ENCODE results near the gene FOXO3. TPM values are rescaled to one million over a fixed set of nuclear protein-coding genes. Genes with fewer than 3 reads are reported as not detected.

Gene FOXO3
- total RNA-seq, 1 experiment from 2014 or later = 10.5 TPM

- Histone ChIP-seq H3K4me1 (ENCODE audit: low read length) (no peaks in the 10 kb centered on the region), H3K36me3 (ENCODE audit: insufficient read depth, low read length) (no peaks in the 10 kb centered on the region), H3K4me2 (ENCODE audit: low read depth, low read length, poor library complexity, severe bottlenecking) (no peak overlapping the region), H2AFZ (ENCODE audit: low read length) (no peak overlapping the region), H3K9ac (ENCODE audit: low read length) (no peak overlapping the region), H4K20me1 (ENCODE audit: insufficient read depth, low read depth, low read length) (0 out of 2 replicates have a peak, but pooled peaks cover 4% of the 10 kb centered on the region), H3K27ac (ENCODE audit: low read length) (no peak overlapping the region), H3K4me3 (ENCODE audit: low read length) (no peak overlapping the region), H3K9me2 (replicated peaks; ENCODE audit: insufficient read depth, low read length) (no peaks in the 10 kb centered on the region), H3K27me3 (ENCODE audit: low read length) (no peaks in the 10 kb centered on the region), H3K9me3 (ENCODE audit: low read length) (no peaks in the 10 kb centered on the region), H3K79me2 (ENCODE audit: low read length) (no peaks in the 10 kb centered on the region)
- DNase-seq = no peak
These were observed 156.4 kb downstream of the FOXO3 start for GRCh38 chr6:108716801-108717791.

GRCh38 chr6:108719477-108719876, 158.8 kb downstream of the FOXO3 start:
- Histone ChIP-seq H3K4me2 (ENCODE audit: low read depth, low read length, poor library complexity, severe bottlenecking) (no peak overlapping the region), H3K4me1 (ENCODE audit: low read length) (no peaks in the 10 kb centered on the region), H4K20me1 (ENCODE audit: insufficient read depth, low read depth, low read length) (no peaks in the 10 kb centered on the region), H3K4me3 (ENCODE audit: low read length) (no peak overlapping the region), H3K79me2 (ENCODE audit: low read length) (no peaks in the 10 kb centered on the region), H3K27me3 (ENCODE audit: low read length) (no peaks in the 10 kb centered on the region), H3K36me3 (ENCODE audit: insufficient read depth, low read length) (no peaks in the 10 kb centered on the region), H2AFZ (ENCODE audit: low read length) (no peak overlapping the region), H3K9me3 (ENCODE audit: low read length) (no peaks in the 10 kb centered on the region), H3K9ac (ENCODE audit: low read length) (no peak overlapping the region), H3K9me2 (replicated peaks; ENCODE audit: insufficient read depth, low read length) (no peaks in the 10 kb centered on the region), H3K27ac (ENCODE audit: low read length) (no peak overlapping the region)
- no peak for DNase-seq

- Histone ChIP-seq H3K9me2 (replicated peaks; ENCODE audit: insufficient read depth, low read length) (no peaks in the 10 kb centered on the region), H3K36me3 (ENCODE audit: insufficient read depth, low read length) (no peaks in the 10 kb centered on the region), H3K9me3 (ENCODE audit: low read length) (no peaks in the 10 kb centered on the region), H3K27me3 (ENCODE audit: low read length) (no peaks in the 10 kb centered on the region), H3K79me2 (ENCODE audit: low read length) (no peaks in the 10 kb centered on the region), H2AFZ (ENCODE audit: low read length) (no peak overlapping the region), H4K20me1 (ENCODE audit: insufficient read depth, low read depth, low read length) (no peaks in the 10 kb centered on the region), H3K27ac (ENCODE audit: low read length) (no peak overlapping the region), H3K4me3 (ENCODE audit: low read length) (no peak overlapping the region), H3K9ac (ENCODE audit: low read length) (no peak overlapping the region), H3K4me2 (ENCODE audit: low read depth, low read length, poor library complexity, severe bottlenecking) (no peak overlapping the region), H3K4me1 (ENCODE audit: low read length) (no peaks in the 10 kb centered on the region)
- no peak for DNase-seq
These were observed 160.1 kb downstream of the FOXO3 start for GRCh38 chr6:108720827-108721226.

- no peaks in the 10 kb centered on the region for H3K9me2 ChIP-seq (replicated peaks; ENCODE audit: insufficient read depth, low read length)
- H2AFZ ChIP-seq (ENCODE audit: low read length) = no peak overlapping the region
- H3K9me3 ChIP-seq (ENCODE audit: low read length) = no peaks in the 10 kb centered on the region
- H3K27ac ChIP-seq (ENCODE audit: low read length) = no peak overlapping the region
- H3K36me3 ChIP-seq (ENCODE audit: insufficient read depth, low read length) = no peaks in the 10 kb centered on the region
- H3K27me3 ChIP-seq (ENCODE audit: low read length) = no peaks in the 10 kb centered on the region
- H3K4me3 ChIP-seq (ENCODE audit: low read length) = no peak overlapping the region
- H3K79me2 ChIP-seq (ENCODE audit: low read length) = no peaks in the 10 kb centered on the region
- H4K20me1 ChIP-seq (ENCODE audit: insufficient read depth, low read depth, low read length) = no peaks in the 10 kb centered on the region
- no peaks in the 10 kb centered on the region for H3K4me1 ChIP-seq (ENCODE audit: low read length)
- no peak overlapping the region for H3K4me2 ChIP-seq (ENCODE audit: low read depth, low read length, poor library complexity, severe bottlenecking)
- no peak for DNase-seq
- no peak overlapping the region for H3K9ac ChIP-seq (ENCODE audit: low read length)
These were observed 160.6 kb downstream of the FOXO3 start for GRCh38 chr6:108721286-108721685.

GRCh38 chr6:108723594-108723993, 162.9 kb downstream of the FOXO3 start:
- Histone ChIP-seq H3K4me2 (ENCODE audit: low read depth, low read length, poor library complexity, severe bottlenecking) (no peak overlapping the region), H3K27me3 (ENCODE audit: low read length) (no peaks in the 10 kb centered on the region), H3K36me3 (ENCODE audit: insufficient read depth, low read length) (no peaks in the 10 kb centered on the region), H3K9me3 (ENCODE audit: low read length) (no peaks in the 10 kb centered on the region), H3K4me1 (ENCODE audit: low read length) (no peaks in the 10 kb centered on the region), H3K9me2 (replicated peaks; ENCODE audit: insufficient read depth, low read length) (no peaks in the 10 kb centered on the region), H2AFZ (ENCODE audit: low read length) (no peak overlapping the region), H3K27ac (ENCODE audit: low read length) (no peak overlapping the region), H3K79me2 (ENCODE audit: low read length) (no peaks in the 10 kb centered on the region), H3K9ac (ENCODE audit: low read length) (no peak overlapping the region), H3K4me3 (ENCODE audit: low read length) (no peak overlapping the region), H4K20me1 (ENCODE audit: insufficient read depth, low read depth, low read length) (no peaks in the 10 kb centered on the region)
- DNase-seq = no peak

- Histone ChIP-seq H4K20me1 (ENCODE audit: insufficient read depth, low read depth, low read length) (no peaks in the 10 kb centered on the region), H3K9me3 (ENCODE audit: low read length) (no peaks in the 10 kb centered on the region), H3K4me2 (ENCODE audit: low read depth, low read length, poor library complexity, severe bottlenecking) (no peak overlapping the region), H2AFZ (ENCODE audit: low read length) (no peak overlapping the region), H3K27ac (ENCODE audit: low read length) (no peak overlapping the region), H3K9me2 (replicated peaks; ENCODE audit: insufficient read depth, low read length) (no peaks in the 10 kb centered on the region), H3K36me3 (ENCODE audit: insufficient read depth, low read length) (no peaks in the 10 kb centered on the region), H3K4me1 (ENCODE audit: low read length) (no peaks in the 10 kb centered on the region), H3K79me2 (ENCODE audit: low read length) (no peaks in the 10 kb centered on the region), H3K27me3 (ENCODE audit: low read length) (no peaks in the 10 kb centered on the region), H3K4me3 (ENCODE audit: low read length) (no peak overlapping the region), H3K9ac (ENCODE audit: low read length) (no peak overlapping the region)
- DNase-seq = no peak
These were observed 166.1 kb downstream of the FOXO3 start for GRCh38 chr6:108726726-108727339.

GRCh38 chr6:108727966-108728730, 167.4 kb downstream of the FOXO3 start:
- Histone ChIP-seq H3K4me2 (ENCODE audit: low read depth, low read length, poor library complexity, severe bottlenecking) (no peak overlapping the region), H3K9ac (ENCODE audit: low read length) (no peak overlapping the region), H3K36me3 (ENCODE audit: insufficient read depth, low read length) (no peaks in the 10 kb centered on the region), H2AFZ (ENCODE audit: low read length) (no peak overlapping the region), H3K79me2 (ENCODE audit: low read length) (no peaks in the 10 kb centered on the region), H3K9me3 (ENCODE audit: low read length) (no peaks in the 10 kb centered on the region), H3K27me3 (ENCODE audit: low read length) (no peaks in the 10 kb centered on the region), H3K4me3 (ENCODE audit: low read length) (no peak overlapping the region), H3K27ac (ENCODE audit: low read length) (no peak overlapping the region), H4K20me1 (ENCODE audit: insufficient read depth, low read depth, low read length) (no peaks in the 10 kb centered on the region), H3K9me2 (replicated peaks; ENCODE audit: insufficient read depth, low read length) (no peaks in the 10 kb centered on the region), H3K4me1 (ENCODE audit: low read length) (peaks cover 2% of the 10 kb centered on the region)
- no peak for DNase-seq

- H3K36me3 ChIP-seq (ENCODE audit: insufficient read depth, low read length) = no peaks in the 10 kb centered on the region
- no peaks in the 10 kb centered on the region for H3K79me2 ChIP-seq (ENCODE audit: low read length)
- H3K4me1 ChIP-seq (ENCODE audit: low read length) = peaks cover 9% of the 10 kb centered on the region
- H3K27me3 ChIP-seq (ENCODE audit: low read length) = no peaks in the 10 kb centered on the region
- no peak overlapping the region for H2AFZ ChIP-seq (ENCODE audit: low read length)
- H3K4me2 ChIP-seq (ENCODE audit: low read depth, low read length, poor library complexity, severe bottlenecking) = no peak overlapping the region
- no peak for DNase-seq
- no peaks in the 10 kb centered on the region for H3K9me3 ChIP-seq (ENCODE audit: low read length)
- no peak overlapping the region for H3K9ac ChIP-seq (ENCODE audit: low read length)
- H3K4me3 ChIP-seq (ENCODE audit: low read length) = no peak overlapping the region
- H4K20me1 ChIP-seq (ENCODE audit: insufficient read depth, low read depth, low read length) = no peaks in the 10 kb centered on the region
- no peaks in the 10 kb centered on the region for H3K9me2 ChIP-seq (replicated peaks; ENCODE audit: insufficient read depth, low read length)
- no peak overlapping the region for H3K27ac ChIP-seq (ENCODE audit: low read length)
These were observed 168.1 kb downstream of the FOXO3 start for GRCh38 chr6:108728826-108729225.

Data from Karpas-422 (cell line).